HTERT RPE-1 (cell line): ENCODE data around the gene SAMHD1.
"Not testable (repeated sequence)": the region's sequence is repeated elsewhere in the genome, so short reads cannot be mapped to it uniquely, and the experiment has no call there.

Experiments
- in situ Hi-C: fragments of 300-500 bp; cut with MboI; formaldehyde crosslinking; loops from 4 replicates; pipeline ENCODE4 v1.14.3; 2020; ENCODE audit warnings: low sequenced_read_pairs

The SAMHD1 gene

GRCh38 chr20:36956674-36957073 lies 5.2 kb upstream of the SAMHD1 start:
- in situ Hi-C loops, result no loop called here

GRCh38 chr20:36956016-36956415 lies 4.5 kb upstream of the SAMHD1 start:
- in situ Hi-C loops, result no loop called here

GRCh38 chr20:36951979-36952738 lies 651 bp upstream of the SAMHD1 start:
- in situ Hi-C loops, result no loop called here

GRCh38 chr20:36950414-36951197 lies 902 bp downstream of the SAMHD1 start:
- in situ Hi-C loops, result no loop called here

- in situ Hi-C loops, result no loop called here
These were observed 10.1 kb downstream of the SAMHD1 start for GRCh38 chr20:36941401-36941835.

GRCh38 chr20:36937402-36937770 lies 14.1 kb downstream of the SAMHD1 start:
- in situ Hi-C loops, result no loop called here

GRCh38 chr20:36936761-36937401 lies 14.6 kb downstream of the SAMHD1 start:
- in situ Hi-C loops, result not testable (repeated sequence)

- in situ Hi-C loops, result no loop called here
These were observed 15.2 kb downstream of the SAMHD1 start for GRCh38 chr20:36936341-36936740.

- in situ Hi-C loops, result not testable (repeated sequence)
These were observed 17.9 kb downstream of the SAMHD1 start for GRCh38 chr20:36933571-36933970.

- in situ Hi-C loops, result no loop called here
These were observed 18.8 kb downstream of the SAMHD1 start for GRCh38 chr20:36932476-36933426.

GRCh38 chr20:36932067-36932466 lies 19.4 kb downstream of the SAMHD1 start:
- in situ Hi-C loops, result not testable (repeated sequence)

- in situ Hi-C loops, result no loop called here
These were observed 21.8 kb downstream of the SAMHD1 start for GRCh38 chr20:36929691-36930090.

- in situ Hi-C loops, result no loop called here
These were observed 22.2 kb downstream of the SAMHD1 start for GRCh38 chr20:36929290-36929689.

- in situ Hi-C loops, result no loop called here
These were observed 23.8 kb downstream of the SAMHD1 start for GRCh38 chr20:36927704-36928103.

- in situ Hi-C loops, result no loop called here
These were observed 24.8 kb downstream of the SAMHD1 start for GRCh38 chr20:36926653-36927200.

GRCh38 chr20:36925234-36925633 lies 26.3 kb downstream of the SAMHD1 start:
- in situ Hi-C loops, result no loop called here

- in situ Hi-C loops, result no loop called here
These were observed 27.1 kb downstream of the SAMHD1 start for GRCh38 chr20:36924167-36925045.

GRCh38 chr20:36920334-36920730 lies 31.2 kb downstream of the SAMHD1 start:
- in situ Hi-C loops, result no loop called here

- in situ Hi-C loops, result no loop called here
These were observed 31.7 kb downstream of the SAMHD1 start for GRCh38 chr20:36919715-36920333.
